Measurements from ENCODE around the gene PBXIP1.
"Not testable (repeated sequence)": the region's sequence is repeated elsewhere in the genome, so short reads cannot be mapped to it uniquely, and the experiment has no call there.

PBXIP1 gene

GRCh38 chr1:154989195-154989860 is 33.4 kb upstream of the PBXIP1 start:
- TF ChIP-seq TOX (CRISPR knock-in tag; IDR thresholded peaks at IDR 0.05; ENCODE audit: borderline replicate concordance) (no peak), PATZ1 (CRISPR knock-in tag; IDR thresholded peaks at IDR 0.05; ENCODE audit: borderline replicate concordance) (no peak), TCF4 (CRISPR knock-in tag; IDR thresholded peaks at IDR 0.05; ENCODE audit: borderline replicate concordance) (no peak), POU6F1 (CRISPR knock-in tag; IDR thresholded peaks at IDR 0.05; ENCODE audit: borderline replicate concordance, low read depth) (no peak), GLIS3 (CRISPR knock-in tag; IDR thresholded peaks at IDR 0.05) (no peak), ESRRG (CRISPR knock-in tag; IDR thresholded peaks at IDR 0.05) (no peak), CSDC2 (CRISPR knock-in tag; IDR thresholded peaks at IDR 0.05) (no peak), ZFP3 (CRISPR knock-in tag; IDR thresholded peaks at IDR 0.05) (no peak), RARB (CRISPR knock-in tag; IDR thresholded peaks at IDR 0.05) (no peak), SNAI2 (CRISPR knock-in tag; IDR thresholded peaks at IDR 0.05) (no peak), ZC3H10 (CRISPR knock-in tag; IDR thresholded peaks at IDR 0.05) (no peak)
- ATAC-seq = no peak

GRCh38 chr1:154988058-154988954 is 32.4 kb upstream of the PBXIP1 start:
- no peak for ATAC-seq
- TF ChIP-seq POU6F1 (CRISPR knock-in tag; IDR thresholded peaks at IDR 0.05; ENCODE audit: borderline replicate concordance, low read depth) = no peak
- no peak for TF ChIP-seq SNAI2 (CRISPR knock-in tag; IDR thresholded peaks at IDR 0.05)
- no peak for TF ChIP-seq ARNTL (CRISPR knock-in tag; IDR thresholded peaks at IDR 0.05; ENCODE audit: borderline replicate concordance, low read depth)
- no peak for TF ChIP-seq CSRNP3 (CRISPR knock-in tag; IDR thresholded peaks at IDR 0.05)
- no peak for TF ChIP-seq OSR1 (CRISPR knock-in tag; IDR thresholded peaks at IDR 0.05)
- TF ChIP-seq BACH2 (CRISPR knock-in tag; IDR thresholded peaks at IDR 0.05; ENCODE audit: borderline replicate concordance) = no peak
- no peak for TF ChIP-seq ZFP3 (CRISPR knock-in tag; IDR thresholded peaks at IDR 0.05)

- TF ChIP-seq CSDC2 (CRISPR knock-in tag; IDR thresholded peaks at IDR 0.05) (no peak), ZFP3 (CRISPR knock-in tag; IDR thresholded peaks at IDR 0.05) (no peak), ISL1 (CRISPR knock-in tag; IDR thresholded peaks at IDR 0.05) (no peak), TSHZ2 (CRISPR knock-in tag; IDR thresholded peaks at IDR 0.05) (no peak), GLIS3 (CRISPR knock-in tag; IDR thresholded peaks at IDR 0.05) (no peak), OSR1 (CRISPR knock-in tag; IDR thresholded peaks at IDR 0.05) (no peak), ZNF70 (CRISPR knock-in tag; IDR thresholded peaks at IDR 0.05) (no peak), PPARA (CRISPR knock-in tag; IDR thresholded peaks at IDR 0.05; ENCODE audit: borderline replicate concordance) (no peak), SNAI2 (CRISPR knock-in tag; IDR thresholded peaks at IDR 0.05) (no peak)
- ATAC-seq = no peak
Measured at GRCh38 chr1:154987326-154987725, 31.4 kb upstream of the PBXIP1 start.

- ATAC-seq = not testable (repeated sequence)
Measured at GRCh38 chr1:154986736-154987135, 30.8 kb upstream of the PBXIP1 start.

All from SK-N-SH treated with all-trans-retinoic acid at 6 μM for 48 hours (cell line).